ENCODE results near the gene HSF2.

GRCh38 chr6:122482750-122483080, 83.3 kb downstream of the HSF2 start:
- no peak for TF ChIP-seq ESRRA (CRISPR knock-in tag; IDR thresholded peaks at IDR 0.05; ENCODE audit: borderline replicate concordance)
- TF ChIP-seq, protein P1, sequence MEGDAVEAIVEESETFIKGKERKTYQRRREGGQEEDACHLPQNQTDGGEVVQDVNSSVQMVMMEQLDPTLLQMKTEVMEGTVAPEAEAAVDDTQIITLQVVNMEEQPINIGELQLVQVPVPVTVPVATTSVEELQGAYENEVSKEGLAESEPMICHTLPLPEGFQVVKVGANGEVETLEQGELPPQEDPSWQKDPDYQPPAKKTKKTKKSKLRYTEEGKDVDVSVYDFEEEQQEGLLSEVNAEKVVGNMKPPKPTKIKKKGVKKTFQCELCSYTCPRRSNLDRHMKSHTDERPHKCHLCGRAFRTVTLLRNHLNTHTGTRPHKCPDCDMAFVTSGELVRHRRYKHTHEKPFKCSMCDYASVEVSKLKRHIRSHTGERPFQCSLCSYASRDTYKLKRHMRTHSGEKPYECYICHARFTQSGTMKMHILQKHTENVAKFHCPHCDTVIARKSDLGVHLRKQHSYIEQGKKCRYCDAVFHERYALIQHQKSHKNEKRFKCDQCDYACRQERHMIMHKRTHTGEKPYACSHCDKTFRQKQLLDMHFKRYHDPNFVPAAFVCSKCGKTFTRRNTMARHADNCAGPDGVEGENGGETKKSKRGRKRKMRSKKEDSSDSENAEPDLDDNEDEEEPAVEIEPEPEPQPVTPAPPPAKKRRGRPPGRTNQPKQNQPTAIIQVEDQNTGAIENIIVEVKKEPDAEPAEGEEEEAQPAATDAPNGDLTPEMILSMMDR (IDR thresholded peaks at IDR 0.05): no peak
- TF ChIP-seq ATF3 (CRISPR knock-in tag; conservative IDR thresholded peaks at IDR 0.05): no peak
- no peak for TF ChIP-seq FOXJ3 (CRISPR knock-in tag; IDR thresholded peaks at IDR 0.05; ENCODE audit: borderline replicate concordance)
- no peak for TF ChIP-seq E2F4 (CRISPR knock-in tag; IDR thresholded peaks at IDR 0.05; ENCODE audit: borderline replicate concordance, low read depth)
- no peak for TF ChIP-seq RORB (CRISPR knock-in tag; IDR thresholded peaks at IDR 0.05)
- no peak for TF ChIP-seq FOXP4 (CRISPR knock-in tag; IDR thresholded peaks at IDR 0.05)
- TF ChIP-seq, protein P2, sequence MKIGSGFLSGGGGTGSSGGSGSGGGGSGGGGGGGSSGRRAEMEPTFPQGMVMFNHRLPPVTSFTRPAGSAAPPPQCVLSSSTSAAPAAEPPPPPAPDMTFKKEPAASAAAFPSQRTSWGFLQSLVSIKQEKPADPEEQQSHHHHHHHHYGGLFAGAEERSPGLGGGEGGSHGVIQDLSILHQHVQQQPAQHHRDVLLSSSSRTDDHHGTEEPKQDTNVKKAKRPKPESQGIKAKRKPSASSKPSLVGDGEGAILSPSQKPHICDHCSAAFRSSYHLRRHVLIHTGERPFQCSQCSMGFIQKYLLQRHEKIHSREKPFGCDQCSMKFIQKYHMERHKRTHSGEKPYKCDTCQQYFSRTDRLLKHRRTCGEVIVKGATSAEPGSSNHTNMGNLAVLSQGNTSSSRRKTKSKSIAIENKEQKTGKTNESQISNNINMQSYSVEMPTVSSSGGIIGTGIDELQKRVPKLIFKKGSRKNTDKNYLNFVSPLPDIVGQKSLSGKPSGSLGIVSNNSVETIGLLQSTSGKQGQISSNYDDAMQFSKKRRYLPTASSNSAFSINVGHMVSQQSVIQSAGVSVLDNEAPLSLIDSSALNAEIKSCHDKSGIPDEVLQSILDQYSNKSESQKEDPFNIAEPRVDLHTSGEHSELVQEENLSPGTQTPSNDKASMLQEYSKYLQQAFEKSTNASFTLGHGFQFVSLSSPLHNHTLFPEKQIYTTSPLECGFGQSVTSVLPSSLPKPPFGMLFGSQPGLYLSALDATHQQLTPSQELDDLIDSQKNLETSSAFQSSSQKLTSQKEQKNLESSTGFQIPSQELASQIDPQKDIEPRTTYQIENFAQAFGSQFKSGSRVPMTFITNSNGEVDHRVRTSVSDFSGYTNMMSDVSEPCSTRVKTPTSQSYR (CRISPR knock-in tag; IDR thresholded peaks at IDR 0.05): no peak
- no peak for TF ChIP-seq ETV6 (CRISPR knock-in tag; IDR thresholded peaks at IDR 0.05)
- no peak for TF ChIP-seq MXD4 (CRISPR knock-in tag; IDR thresholded peaks at IDR 0.05; ENCODE audit: borderline replicate concordance)
- TF ChIP-seq KAT7 (CRISPR knock-in tag; IDR thresholded peaks at IDR 0.05; ENCODE audit: borderline replicate concordance): no peak
- no peak for TF ChIP-seq SMAD3 (CRISPR knock-in tag; IDR thresholded peaks at IDR 0.05; ENCODE audit: borderline replicate concordance)
- TF ChIP-seq NR3C1 (CRISPR knock-in tag; conservative IDR thresholded peaks at IDR 0.05; ENCODE audit: low read depth): no peak
